H1 (cell line): ENCODE results near the gene CAMK1. TPM values are rescaled to one million over a fixed set of nuclear protein-coding genes. Genes with fewer than 3 reads are reported as not detected.

Experiments
- CHD1 ChIP-seq: IDR thresholded peaks from 2 replicates; pipeline ENCODE4 v1.6.1; 2012; ENCODE audit warnings: low read depth, low read length, improper control_type of control experiment
- CHD2 ChIP-seq: IDR thresholded peaks from 2 replicates; pipeline ENCODE4 v1.6.1; 2012; ENCODE audit warnings: low read length, improper control_type of control experiment
- EZH2 ChIP-seq: fragments of 200-600 bp; sonication (generic); IDR thresholded peaks from 2 replicates; pipeline ENCODE4 v1.7.1; 2012; ENCODE audit warnings: low read depth, mild to moderate bottlenecking, moderate library complexity, low read length, inconsistent platforms; ENCODE audit not compliant: severe bottlenecking
- RFX5 ChIP-seq: IDR thresholded peaks from 2 replicates; pipeline ENCODE4 v1.6.1; 2011; ENCODE audit warnings: low read depth, low read length, improper control_type of control experiment, borderline replicate concordance
- SIRT6 ChIP-seq: IDR thresholded peaks from one replicate; pipeline ENCODE4 v1.7.1; 2012; ENCODE audit warnings: low read length, inconsistent platforms
- TCF12 ChIP-seq: IDR thresholded peaks from 2 replicates; pipeline ENCODE4 v1.6.1; 2011; ENCODE audit warnings: low read depth, mild to moderate bottlenecking, low read length
- YY1 ChIP-seq: IDR thresholded peaks from 2 replicates; pipeline ENCODE4 v1.6.1; 2011; ENCODE audit warnings: low read depth, mild to moderate bottlenecking, low read length
- polyA plus RNA-seq, 7 experiments: library from polyadenylated mRNA; depleted of rRNA in 3 of 7; stranded (reverse) in 5 of 7; unstranded in 2 of 7; fragments of >200 nt in 5 of 7; fragments of 200-250 nt in 2 of 7; gene quantifications; 1 replicate in 5 of 7; 2 replicates in 1 of 7; 4 replicates in 1 of 7; pipeline versions ENCODE4 v1.2.1 to v1.2.3, GENCODE V29; 2011 to 2013; ENCODE audit warnings: missing spikeins in 2 of 7, mixed read lengths in 2 of 7
- total RNA-seq: library from RNA; stranded (reverse); fragmentation: NEBNext Ultra II Directional; extraction: Animal tissue kit (Norgen Biotek cat#: 25700); gene quantifications from 2 replicates; pipeline ENCODE4 v1.2.1, GENCODE V29; 2021

The CAMK1 gene
- total and polyA plus RNA-seq, 2 of the 8 experiments (the other 6 are each of a cell fraction or from before 2014, with no cell fraction given): 4.9 to 5.1 TPM

- no peak for TF ChIP-seq EZH2
- TF ChIP-seq TCF12: no peak
- TF ChIP-seq CHD2: no peak
- TF ChIP-seq YY1: no peak
- TF ChIP-seq CHD1: no peak
- TF ChIP-seq SIRT6: no peak
- TF ChIP-seq RFX5: no peak
- TF ChIP-seq, all 59 proteins: peak for 0
These were observed 40.3 kb downstream of the CAMK1 start (continued) for GRCh38 chr3:9729419-9729818.
